ENCODE data around the gene ZNF91. TPM values are rescaled to one million over a fixed set of nuclear protein-coding genes. Genes with fewer than 3 reads are reported as not detected.
"Not testable (repeated sequence)": the region's sequence is repeated elsewhere in the genome, so short reads cannot be mapped to it uniquely, and the experiment has no call there.

Gene ZNF91
- total RNA-seq, 4 donors from 2014 or later = 11.7 to 40.4 (median 26.0) TPM

DNA sequence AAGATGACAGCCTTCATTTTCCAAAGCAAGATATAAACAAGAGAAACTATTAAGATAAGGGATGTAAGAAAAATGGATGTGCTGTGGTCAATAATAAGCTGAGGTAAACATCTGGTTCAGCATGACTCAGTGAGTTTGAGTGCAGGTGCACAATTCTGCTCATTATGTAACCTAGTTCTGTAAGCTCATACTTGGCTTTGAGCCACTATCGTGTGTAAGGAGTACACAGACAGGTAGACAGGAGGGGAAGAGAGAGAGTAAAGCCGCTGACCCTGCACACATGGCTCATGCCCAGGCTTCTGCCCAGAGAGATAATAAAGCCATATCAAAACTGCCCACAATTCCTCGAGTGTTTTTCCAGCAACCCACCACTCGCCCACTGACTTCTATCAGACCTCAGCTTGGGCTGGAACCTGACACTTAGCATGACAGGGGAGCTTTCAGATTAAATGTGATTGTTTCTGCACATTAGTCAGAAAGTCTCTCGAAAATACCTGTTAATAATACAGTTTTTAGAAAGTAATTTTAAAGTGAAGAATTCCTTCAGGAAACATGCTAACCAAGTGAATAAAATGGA is 51.7 kb downstream of the ZNF91 start:
- Histone ChIP-seq H3K27me3 (no peaks in the 10 kb centered on the region), H3K9me3 (peaks cover 0 to 97% (median 65%) of the 10 kb centered on the region in 3 donors), H3K36me3 (peaks cover 0 to 83% (median 0%) of the 10 kb centered on the region in 3 donors), H3K27ac (no peak overlapping the region), H3K4me3 (no peak overlapping the region), H3K4me1 (no peaks in the 10 kb centered on the region)
- no peak for DNase-seq
- TF ChIP-seq, protein P1, sequence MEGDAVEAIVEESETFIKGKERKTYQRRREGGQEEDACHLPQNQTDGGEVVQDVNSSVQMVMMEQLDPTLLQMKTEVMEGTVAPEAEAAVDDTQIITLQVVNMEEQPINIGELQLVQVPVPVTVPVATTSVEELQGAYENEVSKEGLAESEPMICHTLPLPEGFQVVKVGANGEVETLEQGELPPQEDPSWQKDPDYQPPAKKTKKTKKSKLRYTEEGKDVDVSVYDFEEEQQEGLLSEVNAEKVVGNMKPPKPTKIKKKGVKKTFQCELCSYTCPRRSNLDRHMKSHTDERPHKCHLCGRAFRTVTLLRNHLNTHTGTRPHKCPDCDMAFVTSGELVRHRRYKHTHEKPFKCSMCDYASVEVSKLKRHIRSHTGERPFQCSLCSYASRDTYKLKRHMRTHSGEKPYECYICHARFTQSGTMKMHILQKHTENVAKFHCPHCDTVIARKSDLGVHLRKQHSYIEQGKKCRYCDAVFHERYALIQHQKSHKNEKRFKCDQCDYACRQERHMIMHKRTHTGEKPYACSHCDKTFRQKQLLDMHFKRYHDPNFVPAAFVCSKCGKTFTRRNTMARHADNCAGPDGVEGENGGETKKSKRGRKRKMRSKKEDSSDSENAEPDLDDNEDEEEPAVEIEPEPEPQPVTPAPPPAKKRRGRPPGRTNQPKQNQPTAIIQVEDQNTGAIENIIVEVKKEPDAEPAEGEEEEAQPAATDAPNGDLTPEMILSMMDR (IDR thresholded peaks at IDR 0.05) = no peak
- intact Hi-C loops (cut with DNase I) = no loop called here
- 92 to 98% methylated on average over 5 of the region's 5 CpGs for WGBS, 2 donors

DNA sequence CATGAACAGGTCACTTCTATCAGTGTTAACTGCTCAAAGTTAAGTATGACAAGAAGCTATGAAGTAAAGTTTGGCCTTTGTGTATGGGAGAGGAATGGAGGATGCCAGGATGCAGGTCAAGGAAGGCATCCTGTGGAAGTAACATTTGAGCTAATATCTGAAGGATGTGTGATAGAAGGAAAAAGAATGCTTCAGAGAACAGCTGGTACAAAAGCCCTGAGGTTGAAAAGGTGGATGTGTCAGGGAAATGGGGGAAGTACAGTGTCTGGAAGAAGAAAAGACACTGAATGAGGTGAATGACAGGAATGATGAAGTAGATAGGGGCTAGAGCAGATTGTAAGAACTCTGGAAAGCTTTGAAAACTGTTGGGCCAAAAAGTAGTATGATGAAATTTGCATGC is 67.1 kb downstream of the ZNF91 start:
- Histone ChIP-seq H3K27me3 (no peaks in the 10 kb centered on the region), H3K4me1 (no peaks in the 10 kb centered on the region), H3K9me3 (peaks cover 0 to 86% (median 40%) of the 10 kb centered on the region in 3 donors), H3K4me3 (no peak overlapping the region), H3K36me3 (peaks cover 0 to 26% (median 0%) of the 10 kb centered on the region in 3 donors), H3K27ac (no peak overlapping the region)
- intact Hi-C loops (cut with DNase I) = no loop called here
- DNase-seq = no peak
- TF ChIP-seq, protein P1 (IDR thresholded peaks at IDR 0.05) = no peak
- TF ChIP-seq POLR2A (IDR thresholded peaks at IDR 0.05) = no peak

DNA sequence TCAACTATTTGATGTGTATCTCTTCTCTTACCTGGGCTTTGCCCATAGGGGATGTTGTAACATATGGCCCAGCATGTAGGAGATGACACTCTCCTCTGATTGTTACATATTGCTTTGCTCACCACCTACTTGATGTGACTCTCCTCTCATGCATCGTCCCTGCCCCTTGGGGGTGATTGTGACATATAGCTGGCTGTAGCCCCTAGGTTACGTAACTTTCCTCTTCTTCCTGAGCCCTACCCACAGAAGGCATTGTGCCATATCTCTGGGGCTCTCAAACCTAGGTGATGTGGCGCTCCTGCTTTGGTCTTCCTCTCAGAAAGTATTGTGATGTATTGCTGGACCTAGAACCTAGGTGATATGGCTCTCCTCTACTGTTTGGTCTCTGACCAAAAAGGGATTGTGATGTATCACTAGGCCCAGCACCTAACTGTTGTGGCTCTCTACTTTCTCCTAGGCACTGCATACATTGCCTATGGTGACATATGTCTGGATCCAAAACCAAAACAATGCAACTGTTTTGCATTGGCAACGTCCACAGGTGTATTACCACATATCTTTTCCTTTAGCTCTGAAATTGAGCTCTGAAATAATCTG is 73.2 kb downstream of the ZNF91 start:
- no peaks in the 10 kb centered on the region for H3K27me3 ChIP-seq
- H3K27ac ChIP-seq = no peak overlapping the region
- H3K4me1 ChIP-seq = no peaks in the 10 kb centered on the region
- no peak overlapping the region for H3K4me3 ChIP-seq
- 76 to 83% methylated on average over 4 of the region's 4 CpGs for WGBS, 2 donors
- TF ChIP-seq, protein P1 (IDR thresholded peaks at IDR 0.05) = no peak
- TF ChIP-seq POLR2A (IDR thresholded peaks at IDR 0.05) = no peak
- no peaks in the 10 kb centered on the region for H3K36me3 ChIP-seq
- peaks cover 0 to 52% (median 22%) of the 10 kb centered on the region in 3 donors for H3K9me3 ChIP-seq
- no peak for DNase-seq
- intact Hi-C loops (cut with DNase I) = no loop called here

DNA sequence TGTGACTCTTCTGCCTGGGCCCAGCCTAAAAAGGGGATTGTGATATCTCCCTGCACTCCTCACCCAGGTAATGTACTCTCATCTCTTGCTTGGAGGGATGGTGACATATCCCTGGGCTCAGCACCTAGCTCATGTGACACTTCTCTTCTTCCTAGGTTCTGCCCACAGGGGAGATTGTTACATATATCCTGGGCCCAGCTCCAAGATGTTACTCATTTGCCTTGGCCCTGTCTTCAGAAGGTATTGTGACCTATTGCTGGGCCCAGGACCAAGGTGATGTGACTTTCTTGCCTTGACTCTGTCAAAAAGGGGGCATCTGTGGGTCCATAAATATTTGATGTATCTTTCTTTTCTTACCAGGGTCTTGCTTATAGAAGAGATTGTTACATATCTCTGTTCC is 73.9 kb downstream of the ZNF91 start:
- intact Hi-C loops (cut with DNase I); H3K4me1 ChIP-seq; H3K4me3 ChIP-seq; DNase-seq; H3K27ac ChIP-seq; H3K27me3 ChIP-seq; H3K36me3 ChIP-seq: not testable (repeated sequence)
- H3K9me3 ChIP-seq = peaks cover 0 to 49% (median 19%) of the 10 kb centered on the region in 3 donors

DNA sequence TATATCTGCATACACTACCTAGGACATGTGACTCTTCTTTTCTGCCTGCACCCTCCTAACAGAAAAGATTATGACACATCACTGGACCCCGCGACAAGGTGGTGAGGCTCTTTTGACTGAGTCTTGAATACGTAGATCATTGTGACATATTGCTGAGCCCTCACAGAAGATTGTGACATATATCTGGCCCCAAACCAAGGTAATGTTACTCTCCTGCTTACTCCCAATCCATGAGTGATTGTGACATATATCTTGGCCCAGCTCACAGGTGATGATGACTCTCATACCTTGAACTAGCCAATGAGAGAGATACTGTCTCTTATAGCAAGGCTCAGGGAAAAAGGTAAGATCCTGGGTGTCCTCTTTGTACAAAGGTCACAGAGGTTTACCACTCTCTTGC is 75.7 kb downstream of the ZNF91 start:
- H3K4me1 ChIP-seq; intact Hi-C loops (cut with DNase I); H3K27ac ChIP-seq; H3K4me3 ChIP-seq; DNase-seq; H3K36me3 ChIP-seq; H3K27me3 ChIP-seq: not testable (repeated sequence)
- WGBS, 2 donors = 76 to 93% methylated on average over 3 of the region's 3 CpGs
- peaks cover 0 to 40% (median 11%) of the 10 kb centered on the region in 3 donors for H3K9me3 ChIP-seq

DNA sequence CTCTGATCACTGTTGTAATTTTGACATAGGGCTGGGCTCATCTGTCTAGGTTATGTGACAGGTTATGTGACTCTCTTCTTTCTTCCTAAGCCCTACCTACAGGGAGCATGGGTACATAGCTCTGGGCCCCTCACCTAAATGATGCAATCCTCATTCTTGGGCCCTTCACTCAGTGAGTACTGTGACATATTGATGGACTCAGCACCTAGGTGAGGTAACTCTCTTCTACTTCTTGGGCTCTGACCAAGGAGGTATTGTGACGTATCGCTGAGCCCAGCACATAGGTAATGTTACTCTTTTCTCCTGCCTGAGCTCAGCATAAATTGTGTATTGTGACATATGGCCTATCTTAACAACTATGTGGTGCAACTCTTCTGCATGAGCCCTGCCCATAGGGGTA is 76.3 kb downstream of the ZNF91 start:
- 100% methylated on average over 2 of the region's 2 CpGs; no CpG with 5 or more reads in 1 of the 2 donors for WGBS, 2 donors

More for the DNA sequence above, 76.3 kb downstream of the ZNF91 start:
- H3K36me3 ChIP-seq; intact Hi-C loops (cut with DNase I); H3K4me1 ChIP-seq; H3K27me3 ChIP-seq; H3K27ac ChIP-seq; H3K4me3 ChIP-seq; DNase-seq: not testable (repeated sequence)
- peaks cover 0 to 34% (median 11%) of the 10 kb centered on the region in 3 donors for H3K9me3 ChIP-seq
